Sigmoid colon (tissue), 7 donors: Measurements from ENCODE around the gene ERBB2. TPM values are rescaled to one million over a fixed set of nuclear protein-coding genes. Genes with fewer than 3 reads are reported as not detected.
"Not testable (repeated sequence)": the region's sequence is repeated elsewhere in the genome, so short reads cannot be mapped to it uniquely, and the experiment has no call there.

Experiments used
- DNase-seq: peaks from one replicate; pipeline ENCODE4 v3.0.0-alpha.2; 2019
- H3K27ac ChIP-seq, 4 donors: fragments of 200-600 bp; sonication (generic); one replicate each; pipeline ENCODE4 v1.5.1; 2016 to 2019; ENCODE audit warnings: mild to moderate bottlenecking in 1 of 4
- H3K27me3 ChIP-seq, 3 donors: fragments of 200-600 bp; sonication (generic); one replicate each; pipeline ENCODE4 v1.5.1; 2019; ENCODE audit warnings: mild to moderate bottlenecking in 1 of 3
- H3K36me3 ChIP-seq, 4 donors: fragments of 200-600 bp; sonication (generic); one replicate each; pipeline ENCODE4 v1.5.1; 2016 to 2019
- H3K4me1 ChIP-seq, 4 donors: fragments of 200-600 bp; sonication (generic); one replicate each; pipeline ENCODE4 v1.5.1; 2017 to 2019
- H3K4me3 ChIP-seq, 4 donors: fragments of 200-600 bp; sonication (generic); one replicate each; pipeline ENCODE4 v1.5.1; 2017 to 2019; ENCODE audit warnings: mild to moderate bottlenecking in 2 of 4, moderate library complexity in 1 of 4
- H3K9me3 ChIP-seq, 4 donors: fragments of 200-600 bp in 3 of 4; sonication (generic) in 3 of 4; one replicate each; pipeline versions ENCODE4 v1.5.1 to v1.6.1; 2013 to 2019
- CTCF ChIP-seq, 4 experiments: fragments of 450-650 bp in 3 of 4; fragments of 200-600 bp in 1 of 4; IDR thresholded peaks; one replicate each; pipeline ENCODE4 v1.5.1; 2016 to 2019; ENCODE audit warnings: antibody characterized with exemption in 4 of 4, mild to moderate bottlenecking in 3 of 4, moderate library complexity in 2 of 4
- EP300 ChIP-seq, 4 donors: sonication (generic); formaldehyde crosslinking; IDR thresholded peaks; one replicate each; pipeline ENCODE4 v1.6.1; 2017; ENCODE audit warnings: antibody characterized with exemption in 4 of 4
- POLR2A ChIP-seq, 2 donors: fragments of 450-650 bp; IDR thresholded peaks; one replicate each; pipeline ENCODE4 v1.6.1; 2016; ENCODE audit warnings: antibody characterized with exemption in 2 of 2, mild to moderate bottlenecking in 2 of 2, moderate library complexity in 2 of 2
- POLR2AphosphoS5 ChIP-seq, 4 donors: sonication (generic); formaldehyde crosslinking; IDR thresholded peaks; one replicate each; pipeline ENCODE4 v1.6.1; 2017; ENCODE audit warnings: antibody characterized with exemption in 4 of 4
- WGBS, 2 donors: extraction: QIAGEN DNeasy Blood & Tissue Kit; methylation state at CpG; one replicate each; pipeline ENCODE4 v1.1.7; 2013; 5-methylcytosine and 5-hydroxymethylcytosine counted together
- intact Hi-C: fragments of 100-400 bp; cut with DNase I; formaldehyde crosslinking; loops from one replicate; pipeline ENCODE4 v1.15.1; 2023
- polyA plus RNA-seq, 3 donors: library from polyadenylated mRNA; stranded (reverse); fragments of 200-250 nt; gene quantifications; one replicate each; pipeline ENCODE4 v1.2.3, GENCODE V29; 2013
- total RNA-seq, 4 donors: library from RNA; depleted of rRNA; stranded (reverse); fragments of >200 nt; gene quantifications; one replicate each; pipeline ENCODE4 v1.1.0, GENCODE V29; 2016
- donor health status: healthy with polysubstance abuse.
- donor health status: Bipolar disorder and iron deficiency.
- donor health status: healthy.

ERBB2 gene
- total and polyA plus RNA-seq, 7 donors = 11.8 to 58.9 (median 21.0) TPM

GRCh38 chr17:39759204-39759603, 59.3 kb downstream of the ERBB2 start:
- Histone ChIP-seq H3K4me3 (no peak overlapping the region), H3K4me1 (peaks cover 0 to 11% (median 5%) of the 10 kb centered on the region in 4 donors), H3K36me3 (no peaks in the 10 kb centered on the region), H3K9me3 (no peaks in the 10 kb centered on the region), H3K27me3 (peaks cover 0 to 24% (median 8%) of the 10 kb centered on the region in 3 donors), H3K27ac (no peak overlapping the region)
- no peak for DNase-seq
- intact Hi-C loops = loop anchor here (5.0 to 10.0 kb wide), 3 partner anchors 168 to 554 kb away; partner anchors contain the start of genes LRRC3C, ORMDL3 and RPL19
- no peak for TF ChIP-seq POLR2AphosphoS5 (IDR thresholded peaks at IDR 0.05)
- TF ChIP-seq POLR2A (IDR thresholded peaks at IDR 0.05) = no peak
- TF ChIP-seq EP300 (IDR thresholded peaks at IDR 0.05) = no peak
- TF ChIP-seq CTCF (IDR thresholded peaks at IDR 0.05) = no peak
- 83 to 86% methylated on average over 5 of the region's 5 CpGs for WGBS, 2 donors

- H3K36me3 ChIP-seq = no peaks in the 10 kb centered on the region
- no peaks in the 10 kb centered on the region for H3K9me3 ChIP-seq
- H3K27me3 ChIP-seq = peaks cover 0 to 24% (median 8%) of the 10 kb centered on the region in 3 donors
- H3K4me1 ChIP-seq = no peaks in the 10 kb centered on the region
- WGBS, 2 donors = 94% methylated on average over 10 of the region's 10 CpGs
- TF ChIP-seq CTCF (IDR thresholded peaks at IDR 0.05) = no peak
- no peak for TF ChIP-seq POLR2AphosphoS5 (IDR thresholded peaks at IDR 0.05)
- no peak for TF ChIP-seq EP300 (IDR thresholded peaks at IDR 0.05)
- no peak for TF ChIP-seq POLR2A (IDR thresholded peaks at IDR 0.05)
- intact Hi-C loops = no loop called here
- no peak overlapping the region for H3K27ac ChIP-seq
- no peak for DNase-seq
- H3K4me3 ChIP-seq = no peak overlapping the region
Measured at GRCh38 chr17:39761861-39762496, 62.1 kb downstream of the ERBB2 start.

- H3K27me3 ChIP-seq = peaks cover 0 to 24% (median 8%) of the 10 kb centered on the region in 3 donors
- intact Hi-C loops = no loop called here
- no peaks in the 10 kb centered on the region for H3K36me3 ChIP-seq
- TF ChIP-seq EP300 (IDR thresholded peaks at IDR 0.05) (no peak), CTCF (IDR thresholded peaks at IDR 0.05) (no peak), POLR2A (IDR thresholded peaks at IDR 0.05) (no peak), POLR2AphosphoS5 (IDR thresholded peaks at IDR 0.05) (no peak)
- H3K9me3 ChIP-seq = no peaks in the 10 kb centered on the region
- no peak overlapping the region for H3K27ac ChIP-seq
- no peaks in the 10 kb centered on the region for H3K4me1 ChIP-seq
- H3K4me3 ChIP-seq = no peak overlapping the region
- WGBS, 2 donors = 73 to 85% methylated on average over 5 of the region's 5 CpGs
- DNase-seq = no peak
Measured at GRCh38 chr17:39763051-39763820, 63.4 kb downstream of the ERBB2 start.

- H3K27ac ChIP-seq, H3K4me3 ChIP-seq, H3K36me3 ChIP-seq, DNase-seq, intact Hi-C loops, H3K9me3 ChIP-seq, H3K4me1 ChIP-seq: not testable (repeated sequence)
- 68 to 82% methylated on average over 3 of the region's 3 CpGs for WGBS, 2 donors
- peaks cover 0 to 24% (median 8%) of the 10 kb centered on the region in 3 donors for H3K27me3 ChIP-seq
Measured at GRCh38 chr17:39764171-39764570, 64.3 kb downstream of the ERBB2 start.

GRCh38 chr17:39765175-39765574, 65.3 kb downstream of the ERBB2 start:
- peaks cover 0 to 18% (median 8%) of the 10 kb centered on the region in 3 donors for H3K27me3 ChIP-seq
- DNase-seq = no peak
- TF ChIP-seq POLR2AphosphoS5 (IDR thresholded peaks at IDR 0.05) = no peak
- no peak for TF ChIP-seq CTCF (IDR thresholded peaks at IDR 0.05)
- no peak for TF ChIP-seq EP300 (IDR thresholded peaks at IDR 0.05)
- TF ChIP-seq POLR2A (IDR thresholded peaks at IDR 0.05) = no peak
- H3K27ac ChIP-seq = no peak overlapping the region
- WGBS, 2 donors = 55 to 63% methylated on average over 3 of the region's 3 CpGs
- intact Hi-C loops = no loop called here
- no peaks in the 10 kb centered on the region for H3K4me1 ChIP-seq
- no peaks in the 10 kb centered on the region for H3K9me3 ChIP-seq
- no peaks in the 10 kb centered on the region for H3K36me3 ChIP-seq
- H3K4me3 ChIP-seq = no peak overlapping the region
